ENCODE data around the gene MPV17.

The MPV17 gene

DNA sequence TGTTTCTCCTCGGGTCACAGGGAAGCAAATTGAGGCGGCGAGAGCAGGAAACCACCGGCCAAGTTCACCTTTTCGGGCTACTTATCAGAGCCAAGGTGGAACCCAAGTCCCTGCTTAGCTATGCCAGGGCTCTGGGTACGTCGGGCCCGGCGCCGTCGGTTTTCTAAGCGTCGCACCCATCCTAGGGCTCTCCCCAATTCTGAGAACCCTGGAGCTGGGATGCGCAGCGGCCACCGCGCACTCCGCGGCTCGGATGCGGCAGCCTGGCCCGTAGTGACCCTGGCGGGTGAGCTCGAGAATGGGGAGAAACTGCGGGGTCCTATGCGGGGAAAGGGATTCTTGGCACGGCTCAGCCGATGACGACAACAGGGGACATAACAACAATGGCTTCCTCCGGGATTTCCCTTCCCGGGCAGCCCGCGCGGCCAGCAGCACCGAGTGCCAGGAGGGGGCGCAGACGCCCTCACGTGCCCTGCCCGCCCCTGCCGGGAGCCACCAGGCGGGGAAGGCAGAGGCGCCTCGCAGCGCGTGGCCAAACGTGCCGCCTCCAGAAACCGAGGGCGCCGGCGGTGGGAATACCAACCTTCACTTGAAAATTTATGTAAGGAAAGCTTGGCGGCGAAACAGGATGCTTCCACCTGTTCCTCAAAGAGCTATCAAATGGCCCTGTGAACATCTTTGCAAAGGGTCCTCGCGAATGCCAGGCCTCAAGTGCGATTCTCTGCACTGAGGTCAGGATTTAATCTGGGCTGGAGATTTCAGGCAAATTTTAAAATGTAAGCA is 58.0 kb downstream of the MPV17 start:
- DNase-seq (ENCODE audit: low spot score): peak; percentile 87

DNA sequence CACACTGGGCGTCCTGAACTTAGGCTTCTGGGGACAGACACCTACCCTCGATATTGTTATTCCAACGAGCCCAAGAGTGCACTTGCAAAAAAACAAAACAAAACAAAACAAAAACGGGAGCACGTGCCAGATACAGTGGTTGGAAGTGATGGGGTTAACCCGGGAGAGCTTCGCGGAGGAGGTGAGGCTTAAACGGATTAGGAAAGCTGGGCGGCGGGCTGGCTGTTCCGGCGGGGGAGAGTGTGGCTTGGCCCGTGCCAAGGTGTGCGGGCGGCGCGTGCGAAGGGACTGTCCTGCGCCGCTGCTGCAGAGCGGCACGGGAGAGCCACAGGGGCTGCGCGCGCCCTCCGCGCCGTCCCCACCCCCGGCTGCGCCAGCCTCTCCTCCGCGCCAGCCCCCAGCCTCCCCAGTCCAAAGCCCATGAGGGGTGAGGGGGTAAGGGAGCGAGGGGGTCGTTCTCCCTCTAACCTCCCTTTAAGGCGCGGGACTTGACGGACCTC is 58.6 kb downstream of the MPV17 start:
- DNase-seq (ENCODE audit: low spot score): no peak

DNA sequence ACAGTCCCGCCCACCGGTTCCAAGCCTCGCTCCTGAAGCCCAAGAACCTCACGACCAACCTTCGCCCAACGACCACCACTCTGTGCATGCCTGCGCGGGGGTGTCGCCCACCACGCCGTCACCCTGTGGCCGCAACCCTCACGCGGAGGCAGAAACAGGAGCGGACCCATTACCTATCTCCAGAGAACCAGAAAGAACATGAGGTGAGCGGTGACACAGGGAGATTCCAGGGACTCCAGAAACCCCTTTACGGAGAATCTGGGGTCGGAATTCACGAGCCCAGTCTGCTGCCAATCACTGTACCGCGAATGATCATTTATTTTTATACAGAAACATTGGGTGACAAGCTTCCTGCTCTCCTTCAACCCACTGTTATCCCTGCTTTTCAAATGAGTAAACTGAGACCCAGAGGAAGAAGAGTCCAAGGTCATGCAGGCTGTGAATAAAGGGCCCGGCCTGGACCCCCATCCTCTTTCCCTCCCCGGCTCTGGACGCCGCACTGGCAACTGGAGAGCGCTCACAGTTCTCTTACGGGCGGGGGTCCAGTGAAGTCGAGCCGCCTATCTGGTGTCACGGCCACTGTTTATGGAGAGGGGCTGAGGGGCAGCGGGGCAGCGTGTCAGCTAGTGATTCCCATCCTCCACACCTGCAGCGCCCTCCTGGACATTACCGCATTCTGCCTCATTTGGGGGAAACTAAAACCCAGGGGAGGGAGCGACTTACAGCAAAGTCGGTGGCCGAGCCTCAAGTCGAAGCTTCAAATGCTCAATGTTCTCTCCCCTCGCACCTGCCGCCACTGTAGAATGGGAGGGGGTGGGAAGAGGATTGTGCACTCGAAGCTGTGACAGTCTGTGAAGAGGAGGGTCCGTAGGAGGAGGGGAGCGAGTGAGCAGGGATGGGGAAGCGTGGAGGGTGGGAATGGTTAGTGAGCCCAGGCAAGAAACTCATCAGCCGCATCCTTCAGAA is 59.3 kb downstream of the MPV17 start:
- DNase-seq (ENCODE audit: low spot score): no peak

GRCh38 chr2:27262379-27263286 is 60.3 kb downstream of the MPV17 start, which contains the start of gene SLC30A3:
Gene SLC30A3 (minus strand): TSS chr2:27263047. CDS start chr2:27262906, 141 bp downstream.
- peak; percentile 76 for DNase-seq (ENCODE audit: low spot score)

- no peak for DNase-seq (ENCODE audit: low spot score)
Measured at GRCh38 chr2:27261926-27262298, 61.0 kb downstream of the MPV17 start.

DNA sequence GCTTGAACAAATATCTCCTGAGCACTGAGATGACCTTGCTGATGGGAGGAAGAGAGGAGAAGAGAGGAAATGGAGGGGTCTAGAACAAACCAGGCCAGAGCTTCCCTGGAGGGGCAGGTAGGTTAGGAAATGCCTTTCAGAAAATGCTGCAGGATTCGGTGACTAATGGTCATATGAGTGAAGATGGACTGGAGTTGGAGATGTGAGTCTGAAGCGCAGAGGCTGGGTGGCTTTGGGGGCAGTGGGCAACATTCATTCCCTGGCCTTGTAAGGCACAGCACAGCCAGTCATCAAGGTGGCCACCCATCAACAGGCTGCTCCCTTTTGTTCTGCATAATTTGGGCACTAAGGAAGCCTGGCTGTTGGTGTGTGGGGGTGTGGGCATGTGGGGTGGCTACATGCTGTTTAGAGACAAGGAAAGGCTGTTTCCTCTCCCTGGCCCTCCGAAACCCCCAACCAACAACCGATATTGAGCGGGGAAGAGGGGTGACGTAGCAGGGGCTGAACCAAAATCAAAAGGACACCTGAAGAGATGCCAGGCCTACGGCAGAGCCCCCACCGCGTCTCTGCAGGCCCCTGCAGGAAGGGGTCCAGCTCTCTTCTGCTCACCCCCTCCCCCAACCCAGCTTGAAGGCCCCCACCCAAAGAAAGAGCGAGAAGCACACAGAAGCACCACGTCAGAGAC is 61.5 kb downstream of the MPV17 start:
- no peak for DNase-seq (ENCODE audit: low spot score)
